HUDEP-2 (cell line): ENCODE data around the gene THSD4.

ENCODE experiments used
- DNase-seq, 76 experiments: peaks; one replicate each; lab custom pipeline; 2025; ENCODE audit not compliant: unreplicated experiment in 76 of 76; lab: John Stamatoyannopoulos, UW

The THSD4 gene

DNA sequence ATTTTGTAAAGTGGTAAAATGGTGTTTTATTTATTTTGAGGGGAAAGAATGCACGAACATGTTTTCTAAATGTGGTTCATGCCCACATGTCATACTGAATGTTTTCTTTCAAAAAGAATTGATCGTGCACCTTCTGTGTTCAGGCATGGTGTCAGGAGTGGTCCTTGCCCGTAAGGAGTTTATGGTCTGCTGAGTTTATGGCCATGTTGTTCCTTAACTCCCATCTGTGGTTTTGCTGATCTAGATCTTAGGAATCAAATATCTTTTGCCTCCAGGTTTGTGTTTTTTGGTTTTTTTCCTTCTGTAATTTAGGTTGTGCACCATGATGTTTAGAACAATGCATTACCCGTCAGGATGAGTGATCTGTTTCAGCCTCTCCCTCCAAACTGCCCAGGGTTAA, 390.7 kb downstream of the THSD4 start:
- no peak for DNase-seq

DNA sequence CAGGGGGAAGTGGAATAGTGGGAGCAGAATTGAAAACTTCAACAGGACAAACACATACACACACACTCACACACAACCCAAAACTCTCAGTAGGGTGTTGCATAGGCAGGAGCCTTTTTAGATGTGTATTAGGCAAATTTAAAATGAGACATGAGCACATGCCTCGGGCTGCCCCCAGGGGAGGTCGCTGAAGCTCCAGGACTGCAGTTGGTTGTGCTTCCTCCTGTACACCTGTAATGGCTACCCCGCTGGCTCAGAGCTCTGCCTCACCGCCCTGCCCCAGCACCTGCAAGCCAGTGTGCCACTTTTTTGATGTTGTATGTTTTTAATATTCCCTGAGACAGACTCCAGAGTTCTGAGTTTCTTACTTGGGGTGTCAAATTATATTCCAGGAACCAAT, 391.7 kb downstream of the THSD4 start:
- DNase-seq = no peak

DNA sequence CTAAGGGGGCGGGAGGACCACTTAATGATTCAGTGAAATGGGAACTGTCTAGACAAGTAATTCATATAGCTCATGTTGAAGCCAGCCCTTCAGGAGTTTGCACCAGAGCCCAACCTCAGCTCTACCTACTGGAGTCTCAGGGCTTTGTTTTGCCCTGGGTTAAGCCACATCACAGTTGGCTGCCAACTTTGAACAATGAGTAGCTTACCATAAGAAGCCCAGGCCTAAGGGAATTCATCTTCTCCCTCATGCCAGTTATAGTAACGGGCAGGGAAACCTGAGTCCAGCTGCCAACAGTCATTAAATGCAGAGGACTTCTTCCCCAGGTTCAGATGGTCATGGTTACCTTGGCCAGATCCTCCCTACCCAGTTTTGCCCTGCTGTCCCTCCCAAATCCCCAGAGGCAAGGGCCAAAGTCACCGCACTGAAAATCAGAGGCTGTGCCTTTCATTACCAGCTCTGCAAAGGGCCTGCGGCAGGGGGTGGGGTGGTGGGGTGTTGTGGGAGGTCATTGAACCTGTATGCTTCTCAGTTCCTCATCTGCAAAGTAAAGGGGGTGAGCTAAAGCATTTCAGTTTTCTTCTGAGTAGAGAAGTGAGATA, 392.9 kb downstream of the THSD4 start:
- no peak for DNase-seq

DNA sequence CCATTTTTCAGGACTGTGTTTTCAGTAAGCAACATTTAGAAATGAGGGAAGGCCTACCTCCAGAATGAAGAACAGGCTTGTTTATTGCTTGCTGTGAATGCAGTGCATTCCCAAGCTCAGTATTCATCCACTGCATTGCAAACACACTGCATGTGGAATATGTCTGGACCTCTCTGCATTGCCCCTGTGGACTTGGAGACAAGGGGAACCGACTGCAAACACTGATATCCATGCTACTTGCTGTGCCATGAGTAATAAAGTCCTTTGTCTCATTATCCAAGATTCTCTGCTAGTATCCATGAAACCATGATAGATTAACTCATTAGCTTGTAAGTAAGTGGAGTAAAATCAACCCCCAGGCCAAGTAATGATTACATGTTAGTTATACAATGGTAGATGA, 393.9 kb downstream of the THSD4 start:
- no peak for DNase-seq

DNA sequence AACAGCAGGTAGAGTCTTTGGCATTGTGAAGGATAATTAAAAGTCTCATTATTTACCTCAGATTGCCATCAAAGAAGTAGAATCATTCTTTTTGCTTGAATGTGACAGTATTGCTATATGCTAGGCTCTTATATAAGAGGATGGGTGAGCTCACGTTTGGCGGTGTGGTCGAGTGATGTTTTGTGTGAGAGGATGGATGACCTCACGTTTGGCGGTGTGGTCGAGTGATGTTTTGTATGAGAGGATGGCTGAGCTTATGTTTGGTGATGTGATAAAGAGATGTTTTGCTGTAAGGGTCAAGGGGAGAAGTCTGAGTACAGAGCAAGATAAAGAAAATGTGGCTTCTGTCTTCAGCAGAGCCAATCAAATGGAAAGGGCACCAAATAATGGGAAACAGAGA, 395.5 kb downstream of the THSD4 start:
- no peak for DNase-seq

DNA sequence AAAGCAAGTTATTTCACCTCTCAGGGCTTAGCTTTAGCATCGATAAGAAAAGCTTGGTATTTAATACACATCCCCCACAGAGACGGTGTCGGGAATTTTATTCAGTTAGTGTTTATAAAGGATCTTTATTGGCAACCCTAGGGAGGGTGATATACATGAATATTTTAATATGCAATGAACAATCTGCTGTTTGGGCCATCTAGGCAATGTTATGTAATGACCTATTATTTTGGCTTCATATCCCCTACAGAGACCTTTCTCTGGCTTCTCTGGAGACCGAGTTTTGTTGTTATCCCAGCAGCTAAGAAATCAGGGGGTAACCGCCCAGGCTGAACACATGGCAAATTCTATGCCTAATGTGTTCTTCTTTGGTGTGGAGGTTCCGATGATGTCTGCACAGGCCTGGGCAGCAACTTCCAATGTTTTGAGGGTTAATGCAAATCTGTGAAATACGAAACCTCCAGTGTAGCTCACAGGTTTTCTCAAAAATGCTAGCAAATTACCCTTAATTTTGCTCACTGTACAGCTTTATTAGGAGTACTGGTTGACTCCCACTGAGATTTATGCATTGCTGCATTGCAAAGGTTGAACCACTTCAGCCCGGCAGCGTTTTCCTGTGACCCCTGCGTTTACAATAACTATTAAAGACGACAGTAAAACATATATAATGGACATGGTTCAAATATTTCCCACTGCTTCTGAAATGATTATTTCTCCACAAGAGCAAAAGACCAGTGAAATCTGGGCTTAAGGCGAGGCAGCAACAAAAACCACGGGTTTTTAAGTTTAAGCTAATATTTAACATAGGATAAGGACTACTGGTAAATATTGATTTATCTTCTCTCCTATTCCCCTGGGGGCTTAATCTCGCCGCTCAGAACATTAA, 396.8 kb downstream of the THSD4 start:
- no peak for DNase-seq

DNA sequence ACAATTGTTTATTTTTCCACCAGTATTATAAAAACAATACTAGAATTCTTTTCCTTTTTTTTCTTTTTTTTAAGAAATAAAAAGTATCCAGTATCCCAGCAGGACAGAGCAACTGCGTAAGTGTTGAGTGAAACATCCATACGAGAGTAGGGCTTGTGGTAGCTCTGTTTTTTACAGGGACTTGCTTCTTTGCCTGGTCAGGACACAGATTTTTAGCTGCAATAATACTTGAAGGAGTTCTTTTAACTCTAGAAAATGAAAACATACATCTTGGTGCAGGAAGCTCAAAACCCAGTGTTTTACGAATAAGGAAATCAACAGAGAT, 397.4 kb downstream of the THSD4 start:
- DNase-seq = no peak

DNA sequence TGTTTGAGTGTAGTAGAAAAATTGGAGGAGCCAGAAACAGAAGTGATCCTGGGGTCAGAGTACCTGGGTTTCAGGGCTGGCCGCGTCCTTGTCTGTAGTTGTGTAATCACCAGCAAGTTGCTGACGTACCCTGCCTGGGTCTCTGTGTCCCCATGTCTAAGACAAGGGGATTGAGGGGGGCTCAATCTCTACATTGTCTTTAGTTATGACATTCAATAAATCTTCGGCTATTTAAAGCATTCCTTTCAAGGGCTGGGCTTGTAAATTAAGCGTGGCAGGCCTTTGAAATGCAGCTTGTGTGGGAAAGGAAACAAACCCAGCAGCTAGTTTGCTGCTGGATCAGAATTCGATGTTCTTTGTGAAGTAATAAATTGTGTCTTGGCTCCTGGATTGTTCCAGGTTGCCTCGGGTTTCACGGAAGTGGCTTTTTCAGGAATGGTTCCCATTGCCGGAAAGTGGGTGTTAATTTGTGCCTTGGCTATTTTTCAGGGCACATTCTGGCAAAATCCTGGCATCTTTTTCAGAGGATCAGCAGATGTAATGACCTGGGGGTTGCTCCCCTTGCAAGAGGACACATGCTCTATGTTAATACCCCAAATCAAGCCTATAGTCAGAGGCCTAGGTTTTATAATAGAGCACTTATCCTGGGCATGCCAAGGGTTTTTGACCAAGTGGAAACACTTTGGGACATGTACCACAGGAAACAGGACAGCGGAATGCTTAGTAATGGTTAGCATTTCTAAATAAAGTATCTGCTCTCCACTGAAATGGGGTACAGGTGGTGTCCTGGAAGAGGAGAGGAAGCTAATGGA, 400.3 kb downstream of the THSD4 start:
- DNase-seq = no peak

DNA sequence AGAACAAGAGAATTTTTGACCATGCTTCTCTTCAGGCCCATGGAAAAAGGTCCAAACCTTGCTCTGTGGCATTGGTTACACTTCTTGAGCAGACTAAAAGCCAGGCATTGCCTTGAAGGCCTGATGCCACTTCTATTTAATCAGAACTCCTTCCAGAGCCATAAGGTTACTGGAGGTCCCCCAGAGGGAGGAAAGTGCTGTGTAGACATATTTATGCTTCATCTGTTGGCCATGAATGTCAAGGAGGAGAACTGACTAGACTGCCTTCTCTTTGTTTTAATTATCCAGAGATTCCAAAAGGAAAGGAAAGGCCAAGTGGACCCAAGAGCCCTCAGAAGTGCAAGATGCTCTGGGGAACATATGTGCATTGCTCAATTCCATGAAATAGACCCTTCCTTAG, 402.5 kb downstream of the THSD4 start:
- no peak for DNase-seq

DNA sequence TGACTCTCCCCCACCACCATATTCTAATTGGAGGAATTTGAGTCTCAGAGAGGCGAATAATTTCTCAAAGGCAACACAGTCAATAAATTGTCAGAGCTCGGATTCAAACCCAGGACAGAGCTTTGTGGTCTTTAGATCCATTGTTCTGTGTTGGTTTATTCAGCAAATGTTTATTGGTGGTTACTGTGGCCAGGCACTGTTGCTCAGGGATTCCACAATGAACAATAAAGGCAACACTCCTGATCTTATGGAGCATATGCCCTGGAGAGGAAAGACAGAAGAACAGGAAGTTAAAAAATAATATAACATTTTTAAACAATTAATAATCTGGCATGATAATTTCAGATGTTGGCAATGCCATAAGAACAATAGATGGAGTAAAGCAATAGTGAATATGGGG, 403.4 kb downstream of the THSD4 start:
- no peak for DNase-seq

DNA sequence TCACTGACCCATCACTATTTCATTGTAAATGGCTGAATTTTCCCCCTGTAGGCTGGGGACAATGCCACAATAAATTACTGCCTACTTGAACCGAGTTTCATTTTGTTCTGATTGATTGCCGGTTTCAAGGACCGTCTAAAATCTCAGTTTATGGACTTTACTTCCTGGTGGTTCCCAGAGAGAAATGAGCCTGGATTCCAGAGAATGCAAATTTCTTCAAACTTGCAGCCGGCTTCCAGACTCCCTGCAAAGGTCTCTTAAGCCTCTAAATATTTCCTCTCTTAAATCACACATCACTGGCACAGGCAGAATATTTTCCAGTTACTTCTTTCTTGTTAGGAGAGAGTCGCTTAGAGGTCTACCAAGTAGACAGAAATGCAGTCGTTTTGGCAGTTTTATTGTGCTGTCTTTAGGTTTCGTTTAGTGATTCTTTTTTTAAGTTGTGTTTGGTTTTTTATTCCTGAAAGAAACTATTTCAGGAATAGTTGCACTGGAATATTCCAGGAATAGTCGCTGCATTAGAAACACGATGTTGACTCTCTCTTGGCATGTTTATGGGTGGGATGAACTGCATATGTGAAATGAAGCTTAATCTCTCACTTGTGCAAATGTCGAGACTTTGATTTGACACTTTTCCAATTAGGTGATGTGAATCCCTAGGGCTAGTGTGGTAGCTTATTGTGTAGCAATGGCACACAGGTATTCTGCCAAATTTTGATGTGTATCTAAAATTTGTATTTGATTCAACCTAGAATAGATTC, 411.0 kb downstream of the THSD4 start:
- no peak for DNase-seq

DNA sequence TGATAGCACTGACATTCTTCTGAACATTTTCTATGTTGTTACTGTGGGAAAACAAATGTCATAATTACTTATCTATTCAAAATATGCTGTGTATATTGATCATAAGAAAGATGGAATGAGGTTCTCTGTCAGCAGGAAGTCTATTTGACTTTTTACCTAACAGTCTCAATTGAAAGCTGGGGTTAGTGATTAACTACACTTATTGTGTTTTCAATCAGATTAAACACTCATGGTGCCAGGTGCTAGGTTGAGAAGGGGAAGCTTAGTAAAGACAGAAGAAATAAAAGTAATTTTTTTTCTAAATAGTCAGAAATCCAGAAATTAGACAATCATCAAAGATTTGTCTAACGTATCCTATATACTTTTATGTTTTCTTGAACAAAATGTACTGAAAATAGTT, 414.1 kb downstream of the THSD4 start:
- DNase-seq = no peak

DNA sequence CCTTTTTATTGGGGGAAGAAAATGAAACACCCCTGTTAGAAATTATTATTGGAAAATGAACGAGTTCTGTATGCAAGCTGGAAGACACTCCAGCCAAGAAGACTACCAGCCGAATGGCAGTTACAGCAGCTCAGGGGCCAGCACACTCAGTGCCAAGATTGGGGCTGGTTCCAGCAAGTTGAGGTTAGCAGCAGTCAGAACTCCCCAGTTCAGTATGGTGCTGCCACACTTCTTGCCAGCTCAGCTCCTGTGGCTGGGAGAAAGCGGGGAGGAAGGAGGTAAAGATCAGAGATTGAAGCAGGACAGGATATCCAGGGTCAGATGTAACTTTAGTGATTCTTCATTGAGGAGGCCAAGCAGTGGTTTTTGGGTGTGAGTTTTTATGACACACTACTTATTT, 414.8 kb downstream of the THSD4 start:
- no peak for DNase-seq

DNA sequence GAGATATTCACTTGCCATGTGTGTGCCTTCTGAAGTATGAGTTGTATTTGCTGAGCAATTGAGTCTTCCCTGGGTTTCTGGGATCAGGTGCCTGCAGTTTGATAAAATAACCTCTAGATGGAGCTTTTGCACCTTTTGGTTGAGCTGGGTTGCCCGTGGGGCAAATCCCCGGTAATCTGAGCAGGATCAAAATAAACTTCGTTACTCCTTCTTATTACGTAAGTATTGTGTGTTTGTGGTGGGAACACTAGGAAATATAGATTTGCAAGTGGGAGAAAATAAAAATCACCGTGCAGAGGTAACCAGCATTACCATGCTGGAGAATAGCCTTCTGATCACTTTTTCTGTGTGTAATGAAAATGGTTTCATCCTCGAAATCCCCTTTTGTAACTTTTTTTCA, 417.7 kb downstream of the THSD4 start:
- DNase-seq = peak in 14 of 76 experiments; percentile 0 to 34 (median 9)

DNA sequence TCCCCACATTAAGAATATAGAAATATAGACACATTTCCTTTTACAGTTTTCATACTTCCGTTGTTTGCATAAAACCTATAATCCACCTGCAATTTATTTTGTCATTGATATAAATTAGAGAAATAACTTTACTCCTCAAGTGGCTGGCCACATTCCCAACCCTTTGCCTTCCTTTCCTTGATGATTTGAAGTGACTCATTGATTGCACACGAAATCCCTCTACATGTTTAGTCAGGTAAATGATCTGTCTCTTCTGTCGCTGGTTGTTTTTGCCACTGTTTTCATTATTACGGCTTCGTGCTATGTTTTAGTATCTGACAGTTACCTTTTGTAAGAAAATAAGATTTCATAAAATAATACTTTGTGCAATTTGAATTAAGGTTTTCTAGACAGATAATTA, 422.9 kb downstream of the THSD4 start:
- DNase-seq = no peak

DNA sequence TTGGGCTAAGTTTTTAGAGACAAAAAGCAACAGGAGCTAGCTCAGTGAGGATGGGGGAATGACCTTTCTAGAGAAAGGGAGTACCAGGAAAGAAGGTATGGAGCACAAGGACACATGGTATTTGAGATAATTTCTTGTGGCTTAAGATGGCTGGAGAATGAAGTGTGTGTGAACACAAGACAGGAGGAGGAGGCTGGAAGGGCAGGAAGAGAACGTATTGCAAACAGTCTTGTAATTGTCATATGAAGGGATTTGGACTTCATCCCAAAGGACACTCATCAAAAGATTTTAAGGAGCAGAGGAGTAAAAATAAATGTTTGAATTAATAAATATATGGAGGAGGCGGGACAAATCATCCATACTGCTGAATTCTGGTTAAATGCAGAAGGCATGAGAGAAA, 426.5 kb downstream of the THSD4 start:
- DNase-seq = no peak

DNA sequence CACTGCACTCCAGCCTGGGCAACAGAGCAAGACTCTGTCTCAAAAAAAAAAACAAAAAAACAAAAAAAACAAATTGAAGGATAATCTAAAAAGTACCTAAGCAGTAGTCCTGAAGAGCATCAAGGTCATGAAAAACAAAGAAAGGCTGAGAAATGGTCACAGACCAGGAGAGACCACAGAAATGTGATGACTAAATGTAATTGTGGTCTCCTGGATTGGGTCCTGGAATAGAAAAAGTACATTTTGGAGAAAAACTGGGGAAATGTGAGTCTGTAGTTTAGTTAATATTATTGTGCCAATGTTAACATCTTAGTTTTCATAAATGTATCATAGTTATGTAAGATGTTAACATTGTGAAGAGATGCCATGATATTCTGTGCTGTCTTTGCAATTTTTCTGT, 427.6 kb downstream of the THSD4 start:
- no peak for DNase-seq

DNA sequence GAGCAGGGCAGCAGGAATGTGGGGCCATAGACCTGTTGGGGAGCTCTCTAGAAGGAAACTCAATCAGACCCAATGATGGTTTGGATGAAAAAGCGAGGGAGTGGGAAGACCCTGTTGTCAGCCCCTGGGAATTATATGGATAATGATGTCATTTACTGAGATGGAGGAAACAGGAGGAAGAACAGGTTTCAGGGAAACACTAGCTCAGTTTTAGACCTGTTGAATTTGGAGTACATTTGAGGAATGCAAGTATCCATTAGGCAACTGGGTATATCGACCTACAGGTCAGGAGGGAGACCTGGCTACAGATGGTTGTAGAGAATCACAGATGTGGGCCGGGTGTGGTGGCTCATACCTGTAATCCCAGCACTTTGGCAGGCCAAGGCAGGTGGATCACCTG, 428.1 kb downstream of the THSD4 start:
- DNase-seq = no peak

DNA sequence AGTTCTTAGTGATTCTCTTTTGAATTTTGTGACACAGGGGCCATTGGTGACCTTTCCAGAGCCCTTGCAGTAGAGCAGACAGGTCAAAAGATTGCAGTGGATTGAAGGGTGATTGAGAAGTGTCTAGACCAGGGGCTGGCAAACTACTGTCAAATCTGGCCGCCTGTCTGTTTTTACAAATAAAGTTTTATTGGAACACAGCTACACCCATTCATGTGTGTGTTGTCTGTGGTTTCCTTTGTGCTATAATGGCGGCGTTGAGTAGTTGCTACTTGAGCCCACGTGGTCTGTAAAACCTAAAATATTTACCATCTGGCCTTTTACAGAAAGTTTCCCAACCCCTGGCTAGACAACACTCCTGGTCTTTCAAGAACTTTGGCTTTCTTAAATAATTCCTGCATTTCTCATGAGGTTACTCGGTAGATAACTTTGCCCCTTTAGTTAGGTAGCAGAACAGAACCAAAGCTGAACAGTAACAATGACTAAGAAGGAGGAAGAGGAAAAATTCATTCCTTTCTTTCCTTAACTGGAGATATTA, 430.0 kb downstream of the THSD4 start:
- DNase-seq = no peak

DNA sequence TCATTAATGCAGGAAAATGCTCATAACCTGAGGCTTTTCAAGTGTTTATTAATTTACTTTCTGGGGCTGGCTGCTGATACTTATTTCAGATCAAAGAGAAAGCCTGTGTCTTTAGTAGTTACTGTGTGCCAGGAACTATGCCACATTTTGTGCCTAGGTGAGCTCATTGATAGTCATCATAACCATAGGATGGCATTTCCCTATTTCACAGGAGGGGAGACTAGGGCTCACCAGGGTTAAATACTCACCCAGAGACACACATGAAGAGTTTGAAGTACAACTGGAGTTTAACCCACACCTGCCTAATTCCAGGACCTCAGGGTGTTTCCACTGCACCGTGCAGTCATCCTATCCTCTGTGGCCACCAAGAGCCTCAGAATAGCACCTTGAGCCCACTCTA, 430.7 kb downstream of the THSD4 start:
- DNase-seq = no peak

DNA sequence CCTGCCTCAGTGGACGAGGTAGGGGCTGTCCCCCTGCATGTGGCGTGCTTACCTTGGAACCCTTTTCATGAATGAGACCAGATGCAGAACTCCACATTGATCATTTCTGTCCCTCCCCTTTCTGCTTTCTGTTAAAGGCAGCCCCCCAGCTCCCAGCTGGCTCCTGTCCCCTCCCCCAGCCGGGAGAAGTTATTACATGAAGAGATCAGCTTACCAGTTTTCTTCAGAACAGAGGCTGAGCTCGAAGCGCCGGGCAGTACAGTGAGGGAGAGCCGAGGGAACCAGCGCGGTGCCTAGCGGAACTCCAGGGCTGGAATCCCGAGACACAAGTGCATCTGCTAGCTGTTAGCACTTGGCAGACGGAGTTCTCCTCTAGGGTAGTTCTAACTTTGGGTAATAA, 431.7 kb downstream of the THSD4 start:
- peak in 1 of 76 experiments; percentile 2 for DNase-seq
